Stimulated activated CD4-positive, alpha-beta T cell treated with anti-CD3 and anti-CD28 coated beads, Interleukin-12 subunit alpha, Interleukin-12 subunit beta, amount 100 ng/mL, for 4 hours (primary cell): ENCODE measurements around the gene GRB2.

Experiments used
- DNase-seq: peaks from one replicate; pipeline ENCODE4 v3.0.0-alpha.2; 2020

The GRB2 gene

DNA sequence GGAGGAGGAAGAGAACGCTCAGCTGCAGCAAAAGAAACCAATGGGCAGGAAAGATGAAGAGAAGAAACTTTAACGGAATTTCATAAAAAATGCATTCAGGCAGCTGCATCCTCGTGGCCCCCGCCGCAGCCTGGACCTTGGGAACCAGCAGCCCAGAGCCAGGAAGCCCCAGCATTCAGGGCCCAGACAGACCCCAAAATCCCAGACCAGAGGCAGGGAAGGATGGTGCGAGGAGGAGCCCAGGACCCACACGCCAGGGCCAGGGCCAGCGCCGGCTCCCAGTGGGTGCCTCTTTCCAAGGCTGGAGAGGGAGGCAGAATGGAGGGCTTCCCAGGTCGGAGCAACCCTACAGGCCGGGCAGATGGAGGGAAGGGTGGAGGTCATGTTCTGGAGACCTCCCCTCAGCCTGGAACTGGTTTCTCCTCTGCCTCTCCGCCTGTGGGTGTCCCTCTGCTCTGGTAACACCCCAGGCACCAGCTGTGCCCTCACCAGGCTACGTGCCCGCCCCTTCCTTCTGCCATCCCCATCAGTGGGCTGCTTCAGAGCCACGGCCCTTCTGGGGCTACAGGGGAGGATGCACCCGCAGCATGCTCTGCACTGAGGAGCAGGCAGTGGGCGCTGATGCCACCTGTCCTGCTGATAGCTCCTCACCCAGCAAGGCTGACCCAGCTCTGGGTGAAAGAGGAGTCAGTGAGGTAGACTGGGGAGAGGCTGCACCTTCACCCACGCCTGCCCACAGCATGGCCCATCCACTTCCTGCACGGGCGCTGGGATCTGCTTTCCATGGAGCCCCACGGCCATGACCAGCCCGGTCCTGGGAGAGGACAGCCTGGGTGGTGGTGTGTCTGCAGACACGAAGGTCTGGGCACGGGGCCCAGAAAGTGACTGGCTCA lies 133.3 kb downstream of the GRB2 start:
- DNase-seq = peak; percentile 19

DNA sequence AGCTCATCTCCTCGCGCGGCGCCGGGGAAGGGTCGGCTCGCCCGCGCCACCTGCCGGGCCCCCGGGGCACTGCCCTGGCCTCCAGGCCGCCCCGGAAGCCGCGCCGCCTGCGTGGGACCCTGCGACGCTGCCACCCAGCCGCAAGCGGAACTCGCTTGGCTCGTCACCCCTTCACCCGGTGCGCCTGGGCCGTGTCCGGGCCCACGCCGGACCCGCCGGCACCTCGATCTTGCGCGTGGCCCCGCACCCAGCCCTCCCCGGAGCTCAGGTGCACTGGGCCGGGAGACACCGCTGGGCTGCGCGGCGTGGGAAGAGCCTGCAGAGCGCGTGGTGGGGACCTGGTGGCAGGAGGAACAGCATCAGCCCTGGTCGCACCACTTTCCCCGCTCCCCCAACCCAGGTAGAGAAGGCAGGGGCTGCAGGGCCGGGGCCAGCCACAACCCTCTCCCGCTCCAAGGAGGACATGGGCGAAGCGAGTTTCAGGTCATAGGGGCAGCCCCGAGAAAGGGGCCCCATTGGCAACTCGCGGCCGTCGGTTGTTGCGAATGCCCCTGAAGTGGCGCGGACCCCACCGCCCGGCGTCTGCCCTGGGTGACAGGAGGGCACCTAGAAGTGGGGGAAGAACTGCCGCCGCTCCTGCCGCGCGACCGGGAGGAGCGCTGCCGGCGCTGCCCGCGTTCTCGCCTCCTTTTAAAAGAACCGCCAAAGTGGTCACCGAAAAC lies 134.1 kb downstream of the GRB2 start:
- peak; percentile 89 for DNase-seq

DNA sequence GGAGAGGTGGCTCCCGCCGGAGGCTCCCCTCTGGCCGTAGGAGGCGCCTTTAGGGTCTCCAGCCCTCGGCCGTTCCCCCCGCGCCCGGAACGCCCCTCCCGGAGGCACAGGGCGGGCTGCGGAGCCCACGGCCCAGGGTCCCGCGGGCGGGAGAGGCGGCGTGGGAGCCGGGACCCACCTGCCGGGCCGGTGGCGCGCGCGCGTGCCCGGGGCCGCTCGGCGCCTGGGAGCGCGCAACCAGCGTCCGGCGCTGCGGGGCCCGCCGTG lies 134.6 kb downstream of the GRB2 start, which contains the start of gene MIF4GD:
Gene MIF4GD, minus strand, starts transcription at position 266 of the 267 bp plus-strand sequence. CDS start 1,036 bp downstream, outside the sequence.
- DNase-seq = no peak

DNA sequence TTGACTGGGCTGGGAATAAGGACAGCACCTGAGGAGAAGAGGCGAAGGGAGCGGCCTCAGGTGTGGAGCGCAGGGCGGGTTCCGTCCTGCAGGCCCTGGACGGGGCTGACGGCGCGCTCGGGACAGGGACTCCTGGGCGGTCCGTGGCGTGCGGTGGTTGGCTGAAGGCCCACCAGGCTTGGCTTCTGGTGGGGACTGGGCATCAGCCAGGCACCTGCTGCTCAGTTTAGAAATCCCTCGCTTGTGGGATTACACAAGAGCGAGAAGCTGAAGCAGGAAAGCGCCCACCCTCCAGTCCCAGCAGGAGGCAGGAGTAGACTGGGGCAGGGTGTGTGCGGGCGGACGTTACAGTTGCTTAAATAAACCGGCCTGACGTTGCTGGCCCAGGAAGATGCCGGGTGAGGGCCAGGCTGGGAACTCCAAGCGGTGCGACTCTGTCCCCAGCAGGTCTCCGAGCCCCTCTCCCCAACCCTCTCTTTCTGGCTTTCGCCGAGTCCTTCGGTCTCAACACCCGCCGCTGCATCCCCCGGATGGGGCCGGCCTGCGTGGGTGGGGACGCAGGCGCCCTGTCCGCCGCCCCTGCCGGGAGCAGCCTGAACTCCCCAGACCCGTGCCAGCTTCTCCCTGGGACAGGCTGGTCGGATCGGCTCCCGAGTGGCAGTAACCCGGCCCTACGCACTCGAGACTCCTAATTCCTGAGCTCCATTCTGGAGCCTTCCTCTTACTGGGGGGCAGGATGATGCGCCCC lies 135.1 kb downstream of the GRB2 start:
- DNase-seq = peak; percentile 58

DNA sequence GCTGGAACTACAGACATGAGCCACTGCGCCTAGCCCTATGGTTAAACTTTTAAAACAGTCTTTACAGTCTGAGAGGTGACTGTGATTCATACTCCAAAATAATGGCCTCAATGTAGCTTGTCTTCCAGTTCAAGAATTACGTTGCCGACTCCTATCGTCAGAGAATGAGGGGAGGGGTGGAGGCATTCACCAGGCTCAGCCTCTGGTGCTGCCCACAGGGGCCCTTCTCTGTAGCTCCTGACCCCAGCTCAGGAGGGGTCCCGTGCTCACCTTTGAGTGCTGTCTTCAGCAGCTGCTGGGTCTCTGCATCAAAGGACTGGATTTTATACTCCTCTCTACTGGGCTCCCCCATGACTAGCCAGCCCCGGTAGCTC lies 135.6 kb downstream of the GRB2 start:
- no peak for DNase-seq
